OCI-LY7 (cell line): Measurements from ENCODE around the gene KCNH1.

Experiments
- CTCF ChIP-seq: fragments of 200-600 bp; sonication (generic); conservative IDR thresholded peaks from 2 replicates; pipeline ENCODE4 v1.5.1; 2014; ENCODE audit warnings: mild to moderate bottlenecking, antibody characterized with exemption, low read length, moderate library complexity, mixed read lengths
- EZH2phosphoT487 ChIP-seq: fragments of 200-600 bp; sonication (generic); IDR thresholded peaks from 2 replicates; pipeline ENCODE4 v1.6.1; 2018; ENCODE audit warnings: low read depth, borderline replicate concordance, mild to moderate bottlenecking, mixed run types, antibody characterized with exemption, low read length, moderate library complexity, mixed read lengths

- TF ChIP-seq CTCF = no peak
- no peak for TF ChIP-seq EZH2phosphoT487
These were observed 22.6 kb downstream of the KCNH1 start for GRCh38 chr1:211111351-211111750.
